ENCODE data around the gene NTN5.

GRCh38 chr19:48636859-48637448 lies 35.9 kb downstream of the NTN5 start, which contains the start of gene DBP:
- TF ChIP-seq EZH2 (IDR thresholded peaks at IDR 0.05; ENCODE audit: low read length, missing control alignments) = no peak
- TF ChIP-seq CTCF (conservative IDR thresholded peaks at IDR 0.05 in 1 of 2, IDR thresholded peaks at IDR 0.05 in 1 of 2; ENCODE audit: low read depth in 1 of 2, low read length in 2 of 2) = peak in 1 of 2 donors; percentile 5

Measured in fibroblast of lung (primary cell).